Uterus (tissue), 2 donors: ENCODE measurements around the gene MOB3B.

Experiments used
- CTCF ChIP-seq, 4 experiments: fragments of 200-600 bp in 2 of 4; fragments of 450-650 bp in 2 of 4; sonication (generic) in 2 of 4; IDR thresholded peaks; one replicate each; pipeline ENCODE4 v1.5.1; 2016 to 2019; ENCODE audit warnings: antibody characterized with exemption in 4 of 4, mild to moderate bottlenecking in 2 of 4, moderate library complexity in 1 of 4
- POLR2A ChIP-seq, 2 donors: fragments of 450-650 bp; IDR thresholded peaks; one replicate each; pipeline ENCODE4 v1.6.1; 2016; ENCODE audit warnings: antibody characterized with exemption in 2 of 2, mild to moderate bottlenecking in 1 of 2, moderate library complexity in 1 of 2

DNA sequence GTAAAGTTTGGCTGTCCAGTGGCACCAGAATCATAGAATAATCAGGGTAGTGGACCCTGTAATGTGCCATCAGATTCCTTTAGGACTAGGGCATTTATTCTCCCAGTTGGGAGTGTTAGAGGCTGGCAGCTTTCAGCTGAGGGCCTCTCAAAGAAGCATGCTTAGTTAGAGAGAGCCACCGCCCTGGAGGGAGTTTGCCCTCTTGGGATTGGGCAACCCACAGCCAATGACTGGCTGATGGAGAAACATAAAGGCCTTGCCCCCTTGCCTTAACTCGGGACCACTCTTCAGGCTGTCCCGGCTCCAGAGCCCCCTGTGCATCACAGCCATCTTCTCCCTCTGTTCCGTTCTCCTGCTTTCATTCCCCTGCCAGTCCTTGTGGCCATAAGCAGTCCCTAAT, 26.0 kb downstream of the MOB3B start:
- TF ChIP-seq CTCF (IDR thresholded peaks at IDR 0.05) (no peak), POLR2A (IDR thresholded peaks at IDR 0.05) (no peak)
